HG03103 (cell line): ENCODE data around the gene TAF3.
"Not testable (repeated sequence)": the region's sequence is repeated elsewhere in the genome, so short reads cannot be mapped to it uniquely, and the experiment has no call there.

Experiments used
- ATAC-seq: cut with Tn5 transposase; IDR thresholded peaks from one replicate; pipeline ENCODE4 v1.9.1; 2021; ENCODE audit warnings: low read depth; ENCODE audit not compliant: unreplicated experiment

The TAF3 gene

GRCh38 chr10:8026349-8027259, 208.3 kb downstream of the TAF3 start:
- ATAC-seq, result no peak

GRCh38 chr10:8031211-8031610, 212.9 kb downstream of the TAF3 start:
- not testable (repeated sequence) for ATAC-seq

- ATAC-seq, result no peak
Observed at GRCh38 chr10:8032558-8032957, 214.3 kb downstream of the TAF3 start.

GRCh38 chr10:8033812-8034465, 215.6 kb downstream of the TAF3 start:
- no peak for ATAC-seq

- no peak for ATAC-seq
Observed at GRCh38 chr10:8034466-8035005, 216.2 kb downstream of the TAF3 start.

- no peak for ATAC-seq
Observed at GRCh38 chr10:8035006-8035640, 216.8 kb downstream of the TAF3 start.

GRCh38 chr10:8035641-8036470, 217.6 kb downstream of the TAF3 start:
- no peak for ATAC-seq

- no peak for ATAC-seq
Observed at GRCh38 chr10:8036506-8037198, 218.3 kb downstream of the TAF3 start.

- ATAC-seq, result no peak
Observed at GRCh38 chr10:8037199-8037801, 219.0 kb downstream of the TAF3 start.

- no peak for ATAC-seq
Observed at GRCh38 chr10:8037941-8038894, 219.9 kb downstream of the TAF3 start.

GRCh38 chr10:8039321-8039881, 221.1 kb downstream of the TAF3 start:
- ATAC-seq, result no peak

GRCh38 chr10:8040651-8041050, 222.3 kb downstream of the TAF3 start:
- no peak for ATAC-seq

GRCh38 chr10:8041284-8041991, 223.1 kb downstream of the TAF3 start:
- ATAC-seq, result no peak

- no peak for ATAC-seq
Observed at GRCh38 chr10:8041992-8042720, 223.9 kb downstream of the TAF3 start.

GRCh38 chr10:8042721-8043568, 224.6 kb downstream of the TAF3 start:
- no peak for ATAC-seq
